Kidney glomerular epithelial cell (primary cell): ENCODE results near the gene SDR42E2.
"Not testable (repeated sequence)": the region's sequence is repeated elsewhere in the genome, so short reads cannot be mapped to it uniquely, and the experiment has no call there.

Experiments used
- DNase-seq: peaks from one replicate; lab custom pipeline; 2025; lab: John Stamatoyannopoulos, UW

SDR42E2 gene

GRCh38 chr16:22191532-22192260, 29.4 kb downstream of the SDR42E2 start:
- no peak for DNase-seq

GRCh38 chr16:22192261-22193062, 30.2 kb downstream of the SDR42E2 start:
- no peak for DNase-seq

- no peak for DNase-seq
These were observed 30.7 kb downstream of the SDR42E2 start for GRCh38 chr16:22193063-22193411.

GRCh38 chr16:22194707-22195444, 32.6 kb downstream of the SDR42E2 start:
- no peak for DNase-seq

GRCh38 chr16:22195445-22195694, 33.1 kb downstream of the SDR42E2 start:
- no peak for DNase-seq

GRCh38 chr16:22195695-22196558, 33.6 kb downstream of the SDR42E2 start:
- peak; percentile 85 for DNase-seq

GRCh38 chr16:22196559-22197168, 34.4 kb downstream of the SDR42E2 start:
- DNase-seq, result not testable (repeated sequence)

- DNase-seq, result no peak
These were observed 36.4 kb downstream of the SDR42E2 start for GRCh38 chr16:22198547-22199293.

GRCh38 chr16:22202261-22202637, 39.9 kb downstream of the SDR42E2 start:
- DNase-seq, result no peak

- no peak for DNase-seq
These were observed 40.8 kb downstream of the SDR42E2 start for GRCh38 chr16:22203091-22203490.

- DNase-seq, result no peak
These were observed 41.9 kb downstream of the SDR42E2 start for GRCh38 chr16:22204091-22204655.

- peak; percentile 34 for DNase-seq
These were observed 43.3 kb downstream of the SDR42E2 start for GRCh38 chr16:22205577-22206012.

GRCh38 chr16:22206013-22206841, 43.9 kb downstream of the SDR42E2 start, which contains the start of gene EEF2K:
Gene EEF2K (plus strand): TSS chr16:22206278. CDS start chr16:22225730, 19,452 bp downstream.
- DNase-seq, result peak; percentile 94

- peak; percentile 14 for DNase-seq
These were observed 44.8 kb downstream of the SDR42E2 start for GRCh38 chr16:22206842-22207714.

GRCh38 chr16:22207715-22208360, 45.5 kb downstream of the SDR42E2 start:
- DNase-seq, result no peak

- DNase-seq, result no peak
These were observed 48.0 kb downstream of the SDR42E2 start for GRCh38 chr16:22210285-22210684.

- DNase-seq, result no peak
These were observed 48.5 kb downstream of the SDR42E2 start for GRCh38 chr16:22210854-22211253.

- no peak for DNase-seq
These were observed 50.9 kb downstream of the SDR42E2 start for GRCh38 chr16:22213236-22213635.
